ENCODE measurements around the gene APOBEC4. TPM values are rescaled to one million over a fixed set of nuclear protein-coding genes. Genes with fewer than 3 reads are reported as not detected.
A peak's percentile ranks its signal among the peaks of the same experiment; 100 is the strongest.

The APOBEC4 gene
- total RNA-seq, 1 experiment from 2014 or later = not detected

GRCh38 chr1:183675381-183675780 lies 22.3 kb upstream of the APOBEC4 start:
- no peak for DNase-seq (ENCODE audit: low spot score)

- DNase-seq (ENCODE audit: low spot score) = no peak
Measured at GRCh38 chr1:183674886-183675285, 21.8 kb upstream of the APOBEC4 start.

- DNase-seq (ENCODE audit: low spot score) = no peak
Measured at GRCh38 chr1:183674339-183674738, 21.2 kb upstream of the APOBEC4 start.

- DNase-seq (ENCODE audit: low spot score) = no peak
Measured at GRCh38 chr1:183673605-183674323, 20.6 kb upstream of the APOBEC4 start.

GRCh38 chr1:183670169-183670568 lies 17.1 kb upstream of the APOBEC4 start:
- DNase-seq (ENCODE audit: low spot score) = peak; percentile 14

GRCh38 chr1:183656355-183656754 lies 3.2 kb upstream of the APOBEC4 start:
- DNase-seq (ENCODE audit: low spot score) = no peak

- DNase-seq (ENCODE audit: low spot score) = peak; percentile 88
Measured at GRCh38 chr1:183655562-183656075, 2.5 kb upstream of the APOBEC4 start.

GRCh38 chr1:183654706-183655105 lies 1.6 kb upstream of the APOBEC4 start:
- DNase-seq (ENCODE audit: low spot score) = no peak

- DNase-seq (ENCODE audit: low spot score) = no peak
Measured at GRCh38 chr1:183653876-183654451, 848 bp upstream of the APOBEC4 start.

- no peak for DNase-seq (ENCODE audit: low spot score)
Measured at GRCh38 chr1:183653462-183653794, 312 bp upstream of the APOBEC4 start.

GRCh38 chr1:183652107-183652506 lies 1.0 kb downstream of the APOBEC4 start:
- no peak for DNase-seq (ENCODE audit: low spot score)

- DNase-seq (ENCODE audit: low spot score) = no peak
Measured at GRCh38 chr1:183651612-183652011, 1.5 kb downstream of the APOBEC4 start.

GRCh38 chr1:183648042-183648441 lies 5.1 kb downstream of the APOBEC4 start:
- no peak for DNase-seq (ENCODE audit: low spot score)

GRCh38 chr1:183646776-183647175 lies 6.3 kb downstream of the APOBEC4 start:
- no peak for DNase-seq (ENCODE audit: low spot score)

- DNase-seq (ENCODE audit: low spot score) = no peak
Measured at GRCh38 chr1:183645531-183645930, 7.6 kb downstream of the APOBEC4 start.

GRCh38 chr1:183642166-183642565 lies 10.9 kb downstream of the APOBEC4 start:
- no peak for DNase-seq (ENCODE audit: low spot score)

GRCh38 chr1:183640193-183640592 lies 12.9 kb downstream of the APOBEC4 start:
- DNase-seq (ENCODE audit: low spot score) = no peak

GRCh38 chr1:183638649-183639387 lies 14.3 kb downstream of the APOBEC4 start:
- DNase-seq (ENCODE audit: low spot score) = no peak

GRCh38 chr1:183636783-183637182 lies 16.3 kb downstream of the APOBEC4 start:
- no peak for DNase-seq (ENCODE audit: low spot score)

GRCh38 chr1:183636334-183636682 lies 16.8 kb downstream of the APOBEC4 start:
- no peak for DNase-seq (ENCODE audit: low spot score)

- peak; percentile 95 for DNase-seq (ENCODE audit: low spot score)
Measured at GRCh38 chr1:183635606-183636333, 17.3 kb downstream of the APOBEC4 start, which contains the start of gene ARPC5. Gene ARPC5 (minus strand): TSS chr1:183635783. CDS start chr1:183635659, 124 bp downstream.

- DNase-seq (ENCODE audit: low spot score) = peak; percentile 40
Measured at GRCh38 chr1:183635099-183635605, 18.0 kb downstream of the APOBEC4 start.
